DOHH2 (cell line): ENCODE measurements around the gene GALNT2.

Experiments used
- H3F3A ChIP-seq: fragments of 200-600 bp; sonication (generic), shearing (Covaris generic); 2 replicates; pipeline ENCODE4 v1.6.0; 2016; ENCODE audit warnings: antibody characterized with exemption, mild to moderate bottlenecking; ENCODE audit not compliant: control insufficient read depth, insufficient read depth
- H3K27ac ChIP-seq: fragments of 200-600 bp; sonication (generic); 2 replicates; pipeline ENCODE4 v1.5.1; 2014; ENCODE audit warnings: low read depth, mild to moderate bottlenecking, low read length, moderate library complexity
- H3K27me3 ChIP-seq: fragments of 200-600 bp; sonication (generic); 2 replicates; pipeline ENCODE4 v1.6.1; 2014; ENCODE audit warnings: mild to moderate bottlenecking, low read length, mixed read lengths; ENCODE audit not compliant: control insufficient read depth
- H3K36me3 ChIP-seq: fragments of 200-600 bp; sonication (generic); 2 replicates; pipeline ENCODE4 v1.6.1; 2014; ENCODE audit warnings: mild to moderate bottlenecking, low read length, moderate library complexity, mixed read lengths; ENCODE audit not compliant: control insufficient read depth
- H3K4me1 ChIP-seq: fragments of 200-600 bp; sonication (generic); 2 replicates; pipeline ENCODE4 v1.6.1; 2014; ENCODE audit warnings: mild to moderate bottlenecking, low read length, mixed read lengths; ENCODE audit not compliant: control insufficient read depth
- H3K4me2 ChIP-seq: fragments of 200-600 bp; sonication (generic); 2 replicates; pipeline ENCODE4 v1.6.0; 2014; ENCODE audit warnings: mild to moderate bottlenecking, low read length, moderate library complexity
- H3K4me3 ChIP-seq: fragments of 200-600 bp; sonication (generic); 2 replicates; pipeline ENCODE4 v1.5.1; 2014; ENCODE audit warnings: mild to moderate bottlenecking, low read length, mixed read lengths
- H3K79me2 ChIP-seq: fragments of 200-600 bp; sonication (generic); 2 replicates; pipeline ENCODE4 v1.6.1; 2014; ENCODE audit warnings: mild to moderate bottlenecking, low read length, mixed read lengths; ENCODE audit not compliant: control insufficient read depth
- H3K9me2 ChIP-seq: fragments of 200-600 bp; sonication (generic); replicated peaks from 2 replicates; pipeline ENCODE4 v1.6.1; 2014; ENCODE audit warnings: mild to moderate bottlenecking, low read length, mixed read lengths; ENCODE audit not compliant: control insufficient read depth
- H3K9me3 ChIP-seq: fragments of 200-600 bp; sonication (generic); 2 replicates; pipeline ENCODE4 v1.6.1; 2014; ENCODE audit warnings: antibody characterized with exemption, low read length, mixed read lengths; ENCODE audit not compliant: control insufficient read depth, insufficient read depth
- H4K20me1 ChIP-seq: fragments of 200-600 bp; sonication (generic); 2 replicates; pipeline ENCODE4 v1.6.0; 2014; ENCODE audit warnings: low read depth, mild to moderate bottlenecking, antibody characterized with exemption, low read length, moderate library complexity; ENCODE audit not compliant: control insufficient read depth, insufficient read depth
- CTCF ChIP-seq: fragments of 200-600 bp; sonication (generic); IDR thresholded peaks from one replicate; pipeline ENCODE4 v1.5.1; 2014; ENCODE audit warnings: antibody characterized with exemption, mild to moderate bottlenecking, low read depth, low read length; ENCODE audit not compliant: poor library complexity, severe bottlenecking
- EZH2phosphoT487 ChIP-seq: fragments of 200-600 bp; sonication (generic); IDR thresholded peaks from 2 replicates; pipeline ENCODE4 v1.6.1; 2017; ENCODE audit warnings: borderline replicate concordance, mild to moderate bottlenecking, antibody characterized with exemption, low read length, moderate library complexity, mixed read lengths

GALNT2 gene

GRCh38 chr1:230240446-230241086, 173.5 kb downstream of the GALNT2 start:
- Histone ChIP-seq H3K9me3 (no peaks in the 10 kb centered on the region), H3K4me2 (no peak overlapping the region), H4K20me1 (no peaks in the 10 kb centered on the region), H3K4me1 (peaks cover 6% of the 10 kb centered on the region), H3F3A (no peaks in the 10 kb centered on the region), H3K4me3 (no peak overlapping the region), H3K79me2 (no peaks in the 10 kb centered on the region), H3K27ac (no peak overlapping the region), H3K27me3 (no peaks in the 10 kb centered on the region), H3K36me3 (peaks cover 8% of the 10 kb centered on the region), H3K9me2 (no peaks in the 10 kb centered on the region)
- TF ChIP-seq CTCF (no peak), EZH2phosphoT487 (no peak)

GRCh38 chr1:230242326-230242725, 175.3 kb downstream of the GALNT2 start:
- Histone ChIP-seq H3K9me2 (no peaks in the 10 kb centered on the region), H3K36me3 (peaks cover 7% of the 10 kb centered on the region), H3K4me1 (peaks cover 6% of the 10 kb centered on the region), H3K4me3 (no peak overlapping the region), H4K20me1 (no peaks in the 10 kb centered on the region), H3K79me2 (no peaks in the 10 kb centered on the region), H3K27me3 (no peaks in the 10 kb centered on the region), H3K9me3 (no peaks in the 10 kb centered on the region), H3K27ac (no peak overlapping the region), H3K4me2 (no peak overlapping the region), H3F3A (no peaks in the 10 kb centered on the region)
- TF ChIP-seq EZH2phosphoT487 = no peak
- TF ChIP-seq CTCF = no peak

DNA sequence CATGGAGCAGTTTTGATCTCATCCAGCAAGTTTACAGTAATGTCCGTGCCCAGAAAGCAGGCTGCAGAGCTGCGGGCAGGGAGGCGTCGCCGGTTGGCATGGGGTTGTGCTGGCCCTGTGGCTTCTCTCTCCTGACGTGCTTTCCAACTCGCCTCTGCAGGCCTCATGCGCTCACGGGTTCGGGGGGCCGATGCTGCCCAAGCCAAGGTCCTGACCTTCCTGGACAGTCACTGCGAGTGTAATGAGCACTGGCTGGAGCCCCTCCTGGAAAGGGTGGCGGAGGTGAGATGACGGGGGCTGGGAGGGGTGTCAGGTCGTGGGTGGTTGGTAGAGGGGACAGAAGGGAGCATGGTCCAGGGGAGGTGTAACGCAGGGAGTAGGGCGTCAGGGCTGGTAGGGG, 176.1 kb downstream of the GALNT2 start:
- H3F3A ChIP-seq = no peaks in the 10 kb centered on the region
- H3K27me3 ChIP-seq = no peaks in the 10 kb centered on the region
- H3K9me3 ChIP-seq = no peaks in the 10 kb centered on the region
- TF ChIP-seq EZH2phosphoT487 (no peak), CTCF (no peak)
- no peaks in the 10 kb centered on the region for H3K79me2 ChIP-seq
- H3K4me3 ChIP-seq = no peak overlapping the region
- H3K27ac ChIP-seq = no peak overlapping the region
- no peaks in the 10 kb centered on the region for H4K20me1 ChIP-seq
- H3K4me2 ChIP-seq = no peak overlapping the region
- H3K36me3 ChIP-seq = peaks cover 5% of the 10 kb centered on the region; the same call in 1 of the 2 replicates
- H3K4me1 ChIP-seq = peaks cover 6% of the 10 kb centered on the region
- no peaks in the 10 kb centered on the region for H3K9me2 ChIP-seq
